ENCODE results near the gene THBS2.

Gene THBS2

DNA sequence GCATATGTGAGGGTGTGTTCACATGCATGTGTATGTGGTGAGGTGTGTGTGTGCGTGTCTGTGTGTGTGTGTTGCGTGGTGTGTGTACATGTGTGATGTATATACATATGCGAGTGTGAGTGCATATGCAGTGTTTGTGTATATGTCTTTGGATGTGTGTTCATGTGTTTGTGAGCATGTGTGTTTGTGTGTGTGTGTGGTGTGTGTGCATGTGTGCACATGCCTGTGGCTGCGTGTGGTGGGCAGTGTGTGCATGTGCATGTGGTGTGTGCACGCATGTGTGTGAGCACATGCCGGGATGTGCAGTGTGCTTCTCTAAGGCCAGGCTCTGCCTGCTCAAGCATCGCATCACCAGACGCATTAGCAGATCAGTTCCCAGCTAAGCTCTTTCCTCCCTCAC is 5.7 kb downstream of the THBS2 start:
- DNase-seq, result no peak

GRCh38 chr6:169247419-169247818 is 6.2 kb downstream of the THBS2 start:
- no peak for DNase-seq

- no peak for DNase-seq
Measured at GRCh38 chr6:169246445-169246844, 7.2 kb downstream of the THBS2 start.

- no peak for DNase-seq
Measured at GRCh38 chr6:169244684-169245383, 8.8 kb downstream of the THBS2 start.

- DNase-seq, result no peak
Measured at GRCh38 chr6:169243661-169244060, 10.0 kb downstream of the THBS2 start.

DNA sequence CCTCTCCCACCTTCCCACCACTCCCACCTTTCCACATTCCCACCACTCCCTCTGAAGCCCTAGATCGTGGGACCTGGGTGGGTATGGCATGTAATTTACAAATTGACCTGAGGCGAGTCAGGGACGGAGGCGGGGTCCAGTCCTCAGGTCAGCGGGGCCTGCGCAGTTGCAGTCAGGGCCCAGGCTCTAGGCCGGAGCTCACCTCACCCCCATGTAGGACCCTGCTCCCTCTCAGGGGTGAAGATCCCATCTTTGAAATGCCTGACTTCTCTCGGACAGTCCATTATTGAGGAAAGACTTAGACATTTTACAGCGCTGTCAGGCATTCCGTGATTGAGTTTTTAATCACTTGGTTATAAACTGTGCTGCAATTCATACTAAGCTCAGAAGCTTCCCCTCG is 10.5 kb downstream of the THBS2 start:
- DNase-seq, result no peak

GRCh38 chr6:169241688-169242350 is 11.8 kb downstream of the THBS2 start:
- DNase-seq, result no peak

GRCh38 chr6:169240591-169241390 is 12.9 kb downstream of the THBS2 start:
- no peak for DNase-seq

DNA sequence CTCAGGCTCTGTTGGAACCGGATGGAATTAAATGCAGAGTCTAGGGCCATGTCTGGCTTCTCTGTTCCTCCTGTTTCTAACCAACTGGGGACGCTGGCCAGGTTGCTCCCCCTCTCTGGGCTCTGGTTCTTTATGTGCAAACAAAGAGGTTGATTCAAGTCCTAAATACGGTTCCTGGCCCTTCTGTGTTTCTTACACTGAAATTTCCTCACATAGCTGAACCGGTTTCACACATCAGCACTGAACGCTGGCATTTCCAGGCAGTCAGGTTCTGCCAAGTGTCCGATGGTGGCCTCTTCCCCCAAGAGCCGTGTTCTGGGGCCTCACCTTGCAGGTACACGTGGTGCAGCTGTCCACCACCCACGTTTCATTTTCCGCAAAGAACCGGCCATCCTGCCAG is 13.5 kb downstream of the THBS2 start:
- no peak for DNase-seq

DNA sequence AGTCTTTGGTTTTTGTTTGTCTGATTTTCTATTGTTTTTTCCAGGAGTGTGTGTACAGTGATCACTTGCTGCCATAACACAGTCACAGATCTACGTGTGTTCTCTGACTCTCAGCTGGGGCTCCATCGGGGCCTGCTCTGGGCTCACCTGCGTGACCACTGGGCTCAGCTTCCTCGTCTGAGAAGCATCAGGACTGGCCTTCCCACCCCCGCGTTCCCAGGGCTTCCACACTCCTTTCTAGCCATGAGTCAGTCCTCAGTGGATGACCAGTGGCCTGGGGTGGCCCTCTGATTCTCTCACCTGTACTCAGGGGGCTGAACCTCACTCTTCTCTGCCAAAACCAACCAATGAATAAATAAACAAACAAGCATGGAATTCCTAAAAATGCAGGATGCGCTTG is 14.5 kb downstream of the THBS2 start:
- no peak for DNase-seq

DNA sequence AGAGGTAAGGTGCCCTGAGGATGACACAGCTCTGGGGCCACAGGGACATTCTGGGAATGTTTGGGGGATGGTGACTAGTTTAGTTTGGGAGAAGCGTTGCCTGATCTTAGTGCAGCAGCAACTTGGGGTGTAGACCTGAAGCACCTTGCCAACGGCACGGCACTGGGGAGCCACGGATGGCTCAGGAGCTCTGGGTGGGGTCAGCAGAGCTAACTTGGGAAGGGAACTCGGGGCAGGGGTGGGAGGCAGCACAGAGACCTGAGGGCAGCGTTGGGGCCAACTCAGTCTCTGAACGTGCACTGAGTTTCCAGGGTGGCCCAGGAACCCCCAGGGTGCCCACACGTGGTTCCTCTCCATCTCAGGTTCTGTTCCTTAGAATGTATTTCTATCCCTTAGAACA is 14.9 kb downstream of the THBS2 start:
- DNase-seq, result no peak

DNA sequence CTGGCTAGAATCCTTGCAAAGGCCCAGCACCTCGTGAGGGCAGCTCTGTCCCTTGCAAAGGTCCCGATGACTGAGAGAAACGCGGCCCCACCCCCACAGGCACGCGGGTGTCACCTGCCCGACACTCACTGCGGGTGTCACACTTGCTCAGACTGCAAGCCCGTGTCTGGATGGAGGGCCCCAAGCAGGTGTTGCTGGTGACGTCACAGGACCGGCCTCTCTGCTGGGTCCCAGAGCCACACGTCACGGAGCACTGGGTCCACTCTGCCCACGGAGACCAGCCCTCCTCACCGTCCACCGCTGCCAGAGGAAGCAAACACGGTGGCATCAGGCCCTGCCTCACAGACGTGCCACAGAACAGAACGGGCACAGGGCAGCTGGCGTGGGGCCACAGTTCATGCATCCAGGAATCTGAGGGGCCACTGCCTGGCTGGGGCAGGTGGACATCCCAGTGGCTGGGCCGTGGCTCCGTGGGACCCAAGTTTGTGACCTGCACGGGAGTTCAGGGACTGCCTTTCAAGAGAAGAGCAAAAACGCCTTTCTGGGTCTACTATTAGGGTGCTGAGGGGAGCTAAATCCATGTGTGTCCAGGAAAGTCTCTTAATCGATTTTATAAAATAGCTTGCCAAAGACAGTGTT is 16.0 kb downstream of the THBS2 start:
- no peak for DNase-seq

DNA sequence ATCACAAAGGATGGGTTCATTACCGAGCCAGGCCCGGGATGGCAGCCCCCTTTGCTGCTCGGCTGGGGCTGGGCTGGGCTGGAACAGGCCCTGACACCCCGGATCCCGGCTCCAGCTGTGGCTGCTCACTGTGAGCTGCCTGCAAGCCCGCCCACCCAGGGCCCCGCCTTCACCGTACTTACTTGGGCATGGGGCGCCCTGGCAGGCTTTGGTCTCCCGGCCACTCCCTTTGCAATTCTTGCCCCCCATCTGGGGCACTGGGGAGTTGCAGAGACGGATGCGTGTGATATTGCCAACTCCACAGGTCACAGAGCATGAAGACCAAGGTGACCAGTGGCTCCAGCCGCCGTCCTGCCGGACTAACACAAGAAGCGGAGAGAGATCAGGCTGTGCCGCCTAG is 16.7 kb downstream of the THBS2 start:
- DNase-seq, result no peak

GRCh38 chr6:169236545-169236944 is 17.1 kb downstream of the THBS2 start:
- DNase-seq, result no peak

DNA sequence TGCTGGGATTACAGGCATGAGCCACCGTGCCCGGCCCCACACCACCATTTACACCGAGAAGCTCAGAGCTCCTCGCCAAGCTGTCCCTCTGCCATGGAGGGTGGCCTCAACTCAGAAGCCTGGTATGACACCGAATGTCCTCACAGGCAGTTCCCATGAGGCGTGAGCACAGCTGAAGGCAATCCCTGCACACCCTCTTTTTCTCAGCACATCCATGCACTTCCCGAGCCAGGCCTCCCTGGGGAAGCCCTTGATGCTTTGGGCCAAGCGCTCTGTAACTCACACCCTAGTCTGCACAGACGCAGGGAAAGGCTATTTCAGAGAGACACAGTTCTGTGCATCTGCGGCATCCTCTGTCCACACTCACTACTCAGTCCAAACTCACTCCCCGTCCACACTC is 18.4 kb downstream of the THBS2 start:
- no peak for DNase-seq

DNA sequence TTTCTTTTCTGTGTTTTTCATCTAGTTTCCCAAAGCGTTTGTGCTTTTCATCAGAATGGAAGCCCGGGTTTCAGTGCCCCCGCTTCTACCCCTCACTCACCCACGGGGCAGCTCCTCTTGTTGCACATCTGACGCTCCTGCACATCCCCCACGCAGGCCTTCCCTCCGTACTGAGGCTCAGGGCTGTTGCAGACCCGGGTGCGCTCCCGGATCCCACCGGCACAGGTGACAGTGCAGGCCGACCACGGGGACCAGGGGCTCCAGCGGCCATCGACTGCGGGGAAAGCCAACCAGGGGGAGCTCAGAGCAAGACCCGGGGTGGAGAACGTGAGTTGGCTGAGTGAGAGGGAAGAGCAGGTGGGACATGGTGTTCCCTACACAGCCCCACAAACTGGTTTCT is 19.0 kb downstream of the THBS2 start:
- DNase-seq, result no peak

DNA sequence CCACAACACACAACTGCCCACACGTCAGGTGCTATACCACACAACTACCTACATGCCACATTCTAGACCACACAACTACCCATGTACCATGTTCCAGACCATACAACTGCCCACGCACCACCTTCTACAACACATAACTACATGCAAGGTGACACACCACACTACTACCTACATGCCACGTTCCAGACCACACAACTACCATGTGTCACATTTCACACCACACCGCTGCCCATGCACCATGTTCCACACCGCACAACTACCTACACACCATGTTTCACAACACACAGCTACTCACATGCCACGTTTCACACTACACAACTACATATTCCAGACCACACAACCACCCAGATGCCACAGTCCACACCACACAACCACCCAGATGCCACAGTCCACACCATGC is 19.8 kb downstream of the THBS2 start:
- no peak for DNase-seq

GRCh38 chr6:169233181-169233580 is 20.5 kb downstream of the THBS2 start:
- DNase-seq, result no peak

DNA sequence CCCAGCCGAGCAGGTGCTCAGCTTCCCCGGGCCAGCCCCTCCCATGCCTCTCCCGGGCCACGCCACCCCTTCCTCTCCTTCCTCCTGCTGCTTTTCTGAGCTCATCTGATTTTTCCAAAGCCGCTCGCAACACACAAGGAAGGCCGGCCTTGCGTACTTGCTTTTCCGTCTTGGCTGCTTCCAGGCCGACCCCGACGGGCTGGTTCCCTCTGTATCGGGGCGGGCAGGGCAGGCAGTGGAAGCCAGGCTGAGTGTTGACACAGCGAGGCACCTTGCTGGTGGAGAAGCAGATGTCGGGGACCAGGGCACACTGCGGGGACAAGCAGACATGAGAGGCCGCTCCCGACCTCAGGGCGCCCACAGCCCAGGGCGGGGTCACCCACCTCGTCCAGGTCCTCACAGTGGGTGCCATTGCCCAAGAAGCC is 21.1 kb downstream of the THBS2 start:
- DNase-seq, result no peak

DNA sequence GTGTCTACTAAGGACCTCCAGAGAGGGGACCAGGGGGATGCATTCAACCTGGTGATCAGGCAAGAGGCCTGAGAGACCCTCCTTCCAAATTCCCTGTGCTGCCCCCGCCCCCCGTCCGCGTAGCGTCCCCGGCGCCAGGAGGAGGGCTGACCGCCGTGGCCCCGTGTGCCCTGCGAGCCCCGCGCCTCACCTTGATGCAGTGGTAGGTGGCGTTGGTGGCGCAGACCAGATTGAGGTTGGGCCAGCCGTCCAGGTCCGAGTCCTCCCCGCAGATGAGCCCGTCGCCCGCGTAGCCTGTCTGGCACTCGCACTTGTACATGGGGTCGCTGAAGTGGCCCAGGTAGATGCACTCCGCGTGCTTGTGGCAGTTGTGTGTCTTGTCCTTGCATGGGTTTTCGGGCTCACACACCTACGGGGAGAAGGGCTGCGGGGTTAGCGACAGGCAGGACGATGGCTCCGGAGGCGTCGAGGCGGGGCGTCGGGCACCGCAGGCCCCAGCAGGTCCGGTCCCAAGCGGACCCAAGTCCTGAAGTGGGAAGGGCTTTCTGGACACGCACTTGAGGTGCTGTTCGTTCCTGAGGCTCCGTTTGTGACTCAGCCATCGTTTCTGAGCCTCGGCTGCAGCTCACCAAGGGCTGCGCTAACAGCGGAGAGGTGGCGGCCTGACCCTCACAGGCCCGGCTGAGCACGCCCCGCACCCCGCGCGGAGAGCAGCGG is 21.7 kb downstream of the THBS2 start:
- DNase-seq, result no peak

- no peak for DNase-seq
Measured at GRCh38 chr6:169230946-169231789, 22.5 kb downstream of the THBS2 start.

- DNase-seq, result no peak
Measured at GRCh38 chr6:169230322-169230665, 23.4 kb downstream of the THBS2 start.

Data from activated CD4-positive, alpha-beta T cell treated with anti-CD3 and anti-CD28 coated beads, Interleukin-2, Interleukin-6, amounts not matched to agents 100 ng/mL and 50 ng/mL, durations not matched to agents 16 hours and 8 hours (primary cell).